Stomach smooth muscle (tissue), 2 donors: ENCODE measurements around the gene PRKCH.

Source experiments
- H3K27ac ChIP-seq: one replicate; pipeline ENCODE4 v1.7.0; 2013; ENCODE audit warnings: mild to moderate bottlenecking, low read length, inconsistent platforms
- H3K27me3 ChIP-seq, 2 donors: one replicate each; pipeline ENCODE4 v1.7.0; 2013; ENCODE audit warnings: low read length in 2 of 2; ENCODE audit not compliant: insufficient read depth in 2 of 2, control insufficient read depth in 1 of 2
- H3K36me3 ChIP-seq, 2 donors: one replicate each; pipeline ENCODE4 v1.7.0; 2013; ENCODE audit warnings: low read length in 2 of 2; ENCODE audit not compliant: control insufficient read depth in 2 of 2, insufficient read depth in 2 of 2
- H3K4me1 ChIP-seq: one replicate; pipeline ENCODE4 v1.7.0; 2013; ENCODE audit warnings: low read length; ENCODE audit not compliant: control insufficient read depth, insufficient read depth
- H3K4me3 ChIP-seq, 2 donors: one replicate each; pipeline ENCODE4 v1.7.0; 2013; ENCODE audit warnings: low read length in 2 of 2
- H3K9ac ChIP-seq, 2 donors: one replicate each; pipeline ENCODE4 v1.7.0; 2013; ENCODE audit warnings: low read length in 2 of 2, mild to moderate bottlenecking in 1 of 2
- H3K9me3 ChIP-seq, 2 donors: one replicate each; pipeline ENCODE4 v1.7.0; 2013; ENCODE audit warnings: low read length in 2 of 2; ENCODE audit not compliant: control insufficient read depth in 2 of 2
- donor health status: healthy.
- donor health status: Pancreatic carcinoma.

PRKCH gene

GRCh38 chr14:61388976-61389576 is 67.7 kb downstream of the PRKCH start:
- H3K36me3 ChIP-seq: no peaks in the 10 kb centered on the region
- H3K9me3 ChIP-seq: no peaks in the 10 kb centered on the region
- H3K4me3 ChIP-seq: no peak overlapping the region

DNA sequence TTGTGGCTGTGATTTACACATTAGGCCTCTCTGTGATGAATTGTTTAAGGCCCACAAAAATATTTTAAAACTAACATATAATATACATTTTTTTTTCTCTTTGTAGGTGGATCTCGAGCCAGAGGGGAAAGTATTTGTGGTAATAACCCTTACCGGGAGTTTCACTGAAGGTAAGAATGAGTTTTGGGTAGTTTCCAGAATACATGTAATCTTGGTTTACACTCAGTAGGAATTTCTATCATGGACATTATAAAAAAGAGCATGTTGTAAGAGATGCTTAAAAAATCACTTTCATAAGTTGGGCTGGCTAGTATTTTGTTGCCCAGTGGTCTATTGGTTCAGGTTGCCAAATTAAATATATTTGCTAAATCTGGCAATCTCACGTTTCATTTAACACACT is 69.7 kb downstream of the PRKCH start:
- no peaks in the 10 kb centered on the region for H3K9me3 ChIP-seq
- no peaks in the 10 kb centered on the region for H3K4me1 ChIP-seq
- no peaks in the 10 kb centered on the region for H3K27me3 ChIP-seq
- no peak overlapping the region for H3K27ac ChIP-seq
- H3K4me3 ChIP-seq: no peak overlapping the region
- H3K36me3 ChIP-seq: no peaks in the 10 kb centered on the region
- H3K9ac ChIP-seq: no peak overlapping the region

More at GRCh38 chr14:61388976-61389576, 67.7 kb downstream of the PRKCH start:
- no peaks in the 10 kb centered on the region for H3K4me1 ChIP-seq
- no peak overlapping the region for H3K9ac ChIP-seq
- no peak overlapping the region for H3K27ac ChIP-seq
- H3K27me3 ChIP-seq: no peaks in the 10 kb centered on the region

DNA sequence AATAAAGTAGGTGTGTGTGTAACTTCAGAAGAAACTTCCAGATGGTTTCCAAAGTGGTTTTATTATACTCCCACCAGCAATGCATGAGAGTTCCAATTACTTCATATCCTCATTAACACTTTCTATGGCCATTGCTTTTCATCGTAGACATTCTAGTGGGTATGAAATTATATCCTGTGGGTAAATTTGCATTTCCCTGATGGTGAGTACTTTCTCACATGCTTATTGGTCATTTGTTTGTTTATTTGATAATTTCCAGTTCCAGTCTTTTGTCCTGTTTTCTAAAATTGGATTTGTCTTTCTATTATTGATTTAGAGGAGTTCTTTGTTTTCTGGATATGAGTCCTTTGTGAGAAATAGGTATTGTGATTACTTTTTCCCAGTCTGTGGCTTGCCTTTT is 70.9 kb downstream of the PRKCH start:
- Histone ChIP-seq H3K27ac (no peak overlapping the region), H3K4me1 (no peaks in the 10 kb centered on the region), H3K36me3 (no peaks in the 10 kb centered on the region), H3K9ac (no peak overlapping the region), H3K4me3 (no peak overlapping the region), H3K27me3 (no peaks in the 10 kb centered on the region), H3K9me3 (no peaks in the 10 kb centered on the region)

- H3K36me3 ChIP-seq: no peaks in the 10 kb centered on the region
- no peak overlapping the region for H3K4me3 ChIP-seq
- no peaks in the 10 kb centered on the region for H3K4me1 ChIP-seq
- H3K9ac ChIP-seq: no peak overlapping the region
- H3K9me3 ChIP-seq: no peaks in the 10 kb centered on the region
- H3K27me3 ChIP-seq: no peaks in the 10 kb centered on the region
- no peak overlapping the region for H3K27ac ChIP-seq
These were observed 73.2 kb downstream of the PRKCH start for GRCh38 chr14:61394542-61394941.

DNA sequence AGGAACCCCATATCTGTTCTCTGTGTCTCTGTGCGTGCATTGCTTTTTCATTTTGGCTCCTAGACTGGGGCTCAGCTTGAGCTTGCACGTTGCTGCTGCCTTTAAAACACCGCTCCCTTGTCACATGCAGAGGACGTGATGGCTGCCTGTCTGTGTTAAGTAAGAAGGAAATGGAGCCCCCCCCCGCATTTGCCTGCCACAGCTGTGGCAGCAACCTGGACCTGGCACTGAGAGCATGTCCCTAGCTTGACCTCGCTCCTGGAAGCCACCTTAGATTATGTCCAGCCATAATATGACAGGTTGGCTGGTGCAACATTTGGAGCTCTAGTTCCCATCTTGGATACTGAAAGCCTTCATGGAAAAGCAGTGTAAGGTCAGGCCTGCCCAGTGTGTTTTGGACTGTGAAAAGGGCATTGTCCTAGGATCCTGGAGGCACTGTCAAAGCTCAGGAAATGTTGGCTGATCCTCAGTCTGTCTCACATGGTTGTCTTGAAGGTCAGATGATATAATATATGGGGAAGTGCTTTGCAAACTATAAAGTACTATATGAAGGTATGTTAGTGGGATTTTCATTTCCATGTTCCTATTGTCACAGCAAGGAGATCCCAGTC is 73.8 kb downstream of the PRKCH start:
- no peaks in the 10 kb centered on the region for H3K27me3 ChIP-seq
- H3K4me1 ChIP-seq: no peaks in the 10 kb centered on the region
- H3K9me3 ChIP-seq: no peaks in the 10 kb centered on the region
- no peak overlapping the region for H3K4me3 ChIP-seq
- no peak overlapping the region for H3K27ac ChIP-seq
- H3K9ac ChIP-seq: no peak overlapping the region
- no peaks in the 10 kb centered on the region for H3K36me3 ChIP-seq

DNA sequence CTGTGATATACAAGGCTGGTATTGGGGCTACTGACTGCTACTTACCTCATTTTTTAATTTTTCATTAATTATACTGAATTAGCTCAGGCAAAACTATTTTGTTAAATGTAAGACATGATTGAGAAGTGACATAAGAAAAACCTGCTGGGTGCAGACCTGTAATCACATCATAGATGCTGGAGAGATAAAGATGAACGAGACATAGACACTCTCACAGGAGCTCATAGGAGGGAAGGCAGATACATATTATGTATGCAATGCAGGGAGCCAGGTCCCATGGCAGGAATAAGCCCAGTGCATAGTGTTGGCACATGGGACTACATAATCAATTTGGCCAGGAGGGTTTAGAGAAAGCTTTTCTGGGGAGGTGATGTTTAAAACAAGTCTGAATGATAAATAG is 74.9 kb downstream of the PRKCH start:
- no peak overlapping the region for H3K9ac ChIP-seq
- no peak overlapping the region for H3K4me3 ChIP-seq

DNA sequence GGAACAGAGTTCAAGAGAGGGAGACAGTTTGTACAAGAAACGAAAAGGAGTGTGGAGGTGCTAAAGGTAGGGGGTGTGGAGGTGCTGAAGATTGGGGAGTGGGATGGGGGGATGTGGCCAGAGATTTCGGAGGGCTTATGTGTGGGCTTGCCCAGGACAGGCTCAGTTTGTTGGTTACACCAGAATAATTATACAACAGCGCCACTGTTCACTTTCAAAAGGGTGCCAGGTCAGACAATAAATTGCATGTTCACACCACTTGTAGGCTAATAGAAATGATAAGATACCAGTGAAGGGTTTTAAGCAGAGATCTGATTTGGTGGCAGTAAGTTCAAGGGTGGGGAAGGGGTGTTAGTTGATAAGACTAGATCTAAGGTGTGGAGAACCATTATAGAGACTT is 75.3 kb downstream of the PRKCH start:
- Histone ChIP-seq H3K9ac (no peak overlapping the region), H3K36me3 (no peaks in the 10 kb centered on the region), H3K27me3 (no peaks in the 10 kb centered on the region), H3K4me3 (no peak overlapping the region), H3K27ac (no peak overlapping the region), H3K4me1 (no peaks in the 10 kb centered on the region), H3K9me3 (no peaks in the 10 kb centered on the region)

More for the DNA sequence above, 74.9 kb downstream of the PRKCH start:
- H3K27me3 ChIP-seq: no peaks in the 10 kb centered on the region
- H3K4me1 ChIP-seq: no peaks in the 10 kb centered on the region
- no peaks in the 10 kb centered on the region for H3K9me3 ChIP-seq
- no peak overlapping the region for H3K27ac ChIP-seq
- no peaks in the 10 kb centered on the region for H3K36me3 ChIP-seq

- Histone ChIP-seq H3K9ac (no peak overlapping the region), H3K27me3 (no peaks in the 10 kb centered on the region), H3K4me1 (no peaks in the 10 kb centered on the region), H3K36me3 (no peaks in the 10 kb centered on the region), H3K4me3 (no peak overlapping the region), H3K9me3 (no peaks in the 10 kb centered on the region), H3K27ac (no peak overlapping the region)
These were observed 76.2 kb downstream of the PRKCH start for GRCh38 chr14:61397615-61398014.

DNA sequence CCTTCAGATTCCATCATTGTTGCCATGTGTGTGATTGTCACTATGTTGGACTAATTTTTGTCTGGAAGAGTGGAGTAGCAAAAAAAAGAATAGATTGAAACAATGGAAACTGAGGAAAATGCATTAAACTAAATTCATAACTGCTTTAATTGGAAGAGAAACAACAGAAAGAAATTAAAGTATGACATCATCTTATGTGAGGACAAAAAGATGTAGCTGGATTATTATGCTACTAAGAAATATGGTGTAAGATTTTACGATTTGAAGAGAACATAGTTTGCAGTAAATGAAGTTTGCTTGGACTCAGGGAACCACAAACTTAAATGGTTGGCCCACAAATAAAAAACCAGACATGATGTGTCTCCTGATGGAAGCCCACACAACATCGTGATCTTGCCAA is 76.8 kb downstream of the PRKCH start:
- no peaks in the 10 kb centered on the region for H3K4me1 ChIP-seq
- no peaks in the 10 kb centered on the region for H3K9me3 ChIP-seq
- H3K9ac ChIP-seq: no peak overlapping the region
- no peaks in the 10 kb centered on the region for H3K36me3 ChIP-seq
- no peaks in the 10 kb centered on the region for H3K27me3 ChIP-seq
- H3K4me3 ChIP-seq: no peak overlapping the region
- no peak overlapping the region for H3K27ac ChIP-seq

DNA sequence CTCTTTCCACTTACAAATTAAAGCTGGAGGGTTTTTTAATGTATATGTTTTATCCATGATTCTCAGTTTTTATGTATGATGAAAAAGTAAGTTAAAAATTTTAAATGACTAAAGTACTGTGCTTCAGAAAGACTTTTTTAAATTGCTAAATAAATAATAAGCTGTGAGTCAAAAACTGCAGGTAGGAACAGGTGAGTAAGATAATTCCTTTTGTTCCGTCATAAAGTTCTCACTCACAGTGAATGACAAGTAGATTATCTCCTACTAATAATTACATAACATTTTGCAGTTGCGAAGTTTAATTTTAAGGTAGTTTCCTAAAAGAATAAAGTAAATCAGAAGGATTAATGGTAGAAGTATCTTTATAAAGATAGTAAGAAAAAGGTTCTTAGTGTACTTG is 78.0 kb downstream of the PRKCH start:
- no peak overlapping the region for H3K4me3 ChIP-seq
- no peaks in the 10 kb centered on the region for H3K9me3 ChIP-seq
- no peaks in the 10 kb centered on the region for H3K36me3 ChIP-seq
- no peak overlapping the region for H3K27ac ChIP-seq
- H3K9ac ChIP-seq: no peak overlapping the region
- no peaks in the 10 kb centered on the region for H3K27me3 ChIP-seq
- no peaks in the 10 kb centered on the region for H3K4me1 ChIP-seq

- no peaks in the 10 kb centered on the region for H3K9me3 ChIP-seq
- H3K9ac ChIP-seq: no peak overlapping the region
- no peak overlapping the region for H3K27ac ChIP-seq
- H3K4me3 ChIP-seq: no peak overlapping the region
- no peaks in the 10 kb centered on the region for H3K27me3 ChIP-seq
- no peaks in the 10 kb centered on the region for H3K36me3 ChIP-seq
- no peaks in the 10 kb centered on the region for H3K4me1 ChIP-seq
These were observed 80.1 kb downstream of the PRKCH start for GRCh38 chr14:61401461-61401860.
